22Rv1 (cell line): ENCODE data around the gene ANKRD55.
"Not testable (repeated sequence)": the region's sequence is repeated elsewhere in the genome, so short reads cannot be mapped to it uniquely, and the experiment has no call there.

Source experiments
- H3K27ac ChIP-seq: fragments of 450-650 bp; 2 replicates; pipeline ENCODE4 v1.5.1; 2017
- CTCF ChIP-seq: fragments of 450-650 bp; IDR thresholded peaks from 2 replicates; pipeline ENCODE4 v1.5.1; 2017; ENCODE audit warnings: mild to moderate bottlenecking
- ZFX ChIP-seq: fragments of 450-650 bp; IDR thresholded peaks from 2 replicates; pipeline ENCODE4 v1.6.1; 2017; ENCODE audit warnings: antibody characterized with exemption, borderline replicate concordance

ANKRD55 gene

DNA sequence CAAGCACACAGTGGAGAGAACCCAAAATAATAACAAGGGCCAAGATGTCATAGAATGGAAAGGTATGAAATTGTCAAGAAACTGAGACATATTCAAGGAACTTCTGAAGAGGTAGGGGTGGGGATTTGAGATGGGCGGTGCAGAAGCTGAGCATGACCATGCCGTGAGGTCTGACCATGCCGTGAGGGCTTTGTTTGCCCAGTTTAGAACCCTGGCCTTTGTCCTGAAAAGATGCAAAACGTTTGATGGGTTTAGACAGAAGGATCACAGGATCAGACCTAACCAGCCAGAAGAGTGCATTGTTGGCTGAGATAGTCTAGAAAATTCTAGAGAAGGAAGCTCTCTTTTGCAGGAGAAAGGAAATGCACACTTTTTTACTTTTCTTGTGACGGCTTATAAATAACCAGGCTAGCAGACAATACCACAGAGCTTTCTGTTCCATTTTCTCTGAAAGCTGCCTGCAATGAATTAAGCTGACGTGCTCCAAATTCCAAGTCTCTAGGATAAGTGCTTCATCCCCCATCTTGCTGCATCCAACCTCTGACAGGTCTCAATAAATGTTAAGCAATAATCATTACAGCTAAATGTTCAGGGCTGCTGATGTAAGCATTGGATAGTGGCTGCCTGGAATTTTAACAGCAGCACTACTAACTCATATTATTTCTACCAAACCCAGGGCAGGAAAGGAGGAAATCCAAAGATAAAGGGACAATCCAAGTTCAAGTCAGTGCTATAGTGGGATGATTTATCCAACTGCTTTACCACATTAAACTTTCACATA is 127.4 kb downstream of the ANKRD55 start:
- H3K27ac ChIP-seq, result no peak overlapping the region
- TF ChIP-seq CTCF (no peak), ZFX (no peak)

DNA sequence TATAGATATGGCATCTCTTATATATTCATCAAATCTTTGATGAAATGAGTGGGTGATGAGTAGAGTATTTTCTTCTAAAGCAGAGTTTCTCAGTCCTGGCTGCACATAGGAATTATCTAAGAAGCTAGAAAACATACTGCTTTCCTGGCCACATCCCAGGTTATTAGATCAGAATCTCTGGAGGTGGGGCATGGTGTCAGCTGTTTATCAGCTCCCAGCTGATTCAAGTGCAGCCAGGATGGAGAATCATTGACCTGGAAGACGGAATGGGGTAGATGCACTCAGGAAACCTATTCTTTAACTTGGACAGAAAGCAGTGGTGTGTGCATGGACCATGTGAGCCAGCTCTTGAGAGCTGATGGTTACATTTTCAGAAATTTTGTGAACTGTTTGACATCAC is 130.2 kb downstream of the ANKRD55 start:
- TF ChIP-seq CTCF (no peak), ZFX (no peak)
- no peak overlapping the region for H3K27ac ChIP-seq

DNA sequence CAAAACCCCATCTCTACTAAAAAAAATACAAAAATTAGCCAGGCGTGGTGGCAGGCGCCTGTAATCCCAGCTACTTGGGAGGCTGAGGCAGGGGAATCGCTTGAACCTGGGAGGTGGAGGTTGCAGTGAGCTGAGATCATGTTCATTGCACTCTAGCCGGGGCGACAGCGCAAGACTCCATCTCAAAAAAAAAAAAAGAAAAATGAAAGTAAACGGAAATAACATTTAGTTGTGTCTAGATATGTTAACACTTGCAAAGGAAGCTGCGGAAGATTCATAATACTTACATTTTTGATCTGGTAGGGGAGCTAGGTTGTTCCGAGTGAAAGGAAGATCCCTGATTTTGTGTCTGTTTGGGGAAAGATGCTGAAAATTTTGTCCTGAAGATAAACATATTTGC is 130.9 kb downstream of the ANKRD55 start:
- not testable (repeated sequence) for H3K27ac ChIP-seq

- no peak for TF ChIP-seq ZFX
- TF ChIP-seq CTCF, result no peak
- H3K27ac ChIP-seq, result no peak overlapping the region
Measured at GRCh38 chr5:56101180-56101579, 131.9 kb downstream of the ANKRD55 start.

GRCh38 chr5:56100439-56101176 is 132.5 kb downstream of the ANKRD55 start:
- TF ChIP-seq CTCF, result no peak
- H3K27ac ChIP-seq, result no peak overlapping the region

GRCh38 chr5:56099346-56099745 is 133.8 kb downstream of the ANKRD55 start:
- H3K27ac ChIP-seq, result no peak overlapping the region
- TF ChIP-seq CTCF (no peak), ZFX (no peak)

GRCh38 chr5:56097055-56097454 is 136.1 kb downstream of the ANKRD55 start:
- no peak for TF ChIP-seq ZFX
- TF ChIP-seq CTCF, result no peak
- H3K27ac ChIP-seq, result peak overlapping the region; percentile 60
